H1 (cell line): ENCODE measurements around the gene MTFR1L. TPM values are rescaled to one million over a fixed set of nuclear protein-coding genes. Genes with fewer than 3 reads are reported as not detected.
A peak's percentile ranks its signal among the peaks of the same experiment; 100 is the strongest.

Experiments
- CTCF ChIA-PET: fragments of 300-600 bp; sonication (Branson Sonifier 250); formaldehyde crosslinking; loops from one replicate; lab custom pipeline; 2021; ENCODE audit not compliant: partially characterized antibody; lab: Charles Lee
- POLR2A ChIA-PET: fragments of 300-600 bp; sonication (Branson Sonifier 250); formaldehyde crosslinking; loops from one replicate; lab custom pipeline; 2021; ENCODE audit warnings: inconsistent platforms; ENCODE audit not compliant: partially characterized antibody; lab: Charles Lee
- DNase-seq, 2 experiments: peaks; one replicate each; pipeline versions ENCODE4 v3.0.0 to v3.0.0-alpha.2; 2010 to 2022; ENCODE audit warnings: low spot score in 2 of 2, low read depth in 1 of 2, mixed read lengths in 1 of 2
- FAIRE-seq: peaks from 2 replicates; lab custom pipeline; 2011; peaks lifted over from hg19 to GRCh38; lab: Jason Lieb, UNC
- H2AFZ ChIP-seq: 2 replicates; pipeline ENCODE4 v1.8.1; 2012; ENCODE audit warnings: low read length, inconsistent platforms
- H2AK5ac ChIP-seq: 2 replicates; pipeline ENCODE4 v1.6.1; 2013; ENCODE audit warnings: low read depth, low read length
- H2BK120ac ChIP-seq: replicated peaks from 2 replicates; pipeline ENCODE3; 2013; ENCODE audit warnings: low read depth, low read length, inconsistent platforms
- H2BK12ac ChIP-seq: 2 replicates; pipeline ENCODE4 v1.6.1; 2013; ENCODE audit warnings: low read depth, low read length
- H2BK15ac ChIP-seq: 2 replicates; pipeline ENCODE4 v1.6.1; 2013; ENCODE audit warnings: low read length
- H2BK20ac ChIP-seq: 2 replicates; pipeline ENCODE4 v1.6.1; 2013; ENCODE audit warnings: low read length
- H2BK5ac ChIP-seq: 2 replicates; pipeline ENCODE4 v1.6.1; 2013; ENCODE audit warnings: low read depth, low read length
- H3K14ac ChIP-seq: 2 replicates; pipeline ENCODE4 v1.6.1; 2013; ENCODE audit warnings: inconsistent platforms; ENCODE audit not compliant: insufficient read length
- H3K18ac ChIP-seq: 2 replicates; pipeline ENCODE4 v1.6.1; 2013; ENCODE audit warnings: low read length; ENCODE audit errors: extremely low read depth
- H3K23ac ChIP-seq: 2 replicates; pipeline ENCODE4 v1.6.1; 2013; ENCODE audit warnings: inconsistent platforms; ENCODE audit not compliant: insufficient read length
- H3K23me2 ChIP-seq: 2 replicates; pipeline ENCODE4 v1.6.1; 2013; ENCODE audit warnings: low read depth, low read length
- H3K27ac ChIP-seq: 2 replicates; pipeline ENCODE4 v1.6.1; 2011; ENCODE audit warnings: low read depth, low read length, inconsistent platforms
- H3K27me3 ChIP-seq, 4 experiments: replicated peaks in 1 of 4; 1 replicate in 1 of 4; 2 replicates in 3 of 4; pipeline versions ENCODE4 v1.6.1 to v1.8.1; 2011 to 2013; ENCODE audit warnings: low read length in 3 of 4, mild to moderate bottlenecking in 3 of 4, inconsistent platforms in 2 of 4, mixed read lengths in 2 of 4, moderate library complexity in 1 of 4; ENCODE audit not compliant: control insufficient read depth in 3 of 4, insufficient read depth in 3 of 4; ENCODE audit errors: extremely low read depth in 1 of 4
- H3K36me3 ChIP-seq, 4 experiments: 2 replicates each; pipeline versions ENCODE4 v1.6.1 to v1.8.1; 2011 to 2013; ENCODE audit warnings: mild to moderate bottlenecking in 4 of 4, low read length in 3 of 4, moderate library complexity in 2 of 4, control low read depth in 1 of 4, inconsistent platforms in 1 of 4; ENCODE audit not compliant: insufficient read depth in 4 of 4, control insufficient read depth in 2 of 4
- H3K4ac ChIP-seq: replicated peaks from 2 replicates; pipeline ENCODE3; 2013; ENCODE audit warnings: low read length, low read depth, mixed read lengths, inconsistent platforms; ENCODE audit not compliant: insufficient read length
- H3K4me1 ChIP-seq, 4 experiments: replicated peaks in 1 of 4; 1 replicate in 1 of 4; 2 replicates in 3 of 4; pipeline versions ENCODE4 v1.6.1 to v1.8.1; 2011 to 2013; ENCODE audit warnings: low read length in 3 of 4, inconsistent platforms in 2 of 4, mixed read lengths in 1 of 4; ENCODE audit not compliant: insufficient read depth in 4 of 4, control insufficient read depth in 3 of 4
- H3K4me2 ChIP-seq, 2 experiments: 2 replicates each; pipeline versions ENCODE4 v1.6.1 to v1.8.1; 2011 to 2013; ENCODE audit warnings: low read depth in 2 of 2, low read length in 2 of 2, control low read depth in 1 of 2, inconsistent platforms in 1 of 2, mild to moderate bottlenecking in 1 of 2; ENCODE audit not compliant: insufficient read depth in 1 of 2
- H3K4me3 ChIP-seq, 4 experiments: fragments of 200-600, 300-600 bp in 1 of 4; sonication (generic), shearing (Covaris generic), sonication (Bioruptor Twin) in 1 of 4; 2 replicates each; pipeline versions ENCODE4 v1.5.1 to v1.8.1; 2011 to 2016; ENCODE audit warnings: low read length in 4 of 4, low read depth in 3 of 4, control low read depth in 2 of 4, inconsistent platforms in 2 of 4, mild to moderate bottlenecking in 2 of 4, mixed read lengths in 1 of 4, moderate library complexity in 1 of 4; ENCODE audit not compliant: insufficient read depth in 2 of 4; ENCODE audit errors: extremely low read depth in 1 of 4
- H3K56ac ChIP-seq: replicated peaks from 2 replicates; pipeline ENCODE3; 2013; ENCODE audit warnings: low read depth, mild to moderate bottlenecking, mixed read lengths, low read length, inconsistent platforms; ENCODE audit not compliant: insufficient read length
- H3K79me1 ChIP-seq: 2 replicates; pipeline ENCODE4 v1.6.1; 2013; ENCODE audit warnings: low read depth, low read length, control low read depth
- H3K79me2 ChIP-seq, 2 experiments: 2 replicates each; pipeline versions ENCODE4 v1.6.1 to v1.8.1; 2012 to 2013; ENCODE audit warnings: low read length in 2 of 2, mild to moderate bottlenecking in 2 of 2, inconsistent platforms in 1 of 2; ENCODE audit not compliant: insufficient read depth in 2 of 2, control insufficient read depth in 1 of 2
- H3K9ac ChIP-seq, 4 experiments: replicated peaks in 1 of 4; 1 replicate in 1 of 4; 2 replicates in 3 of 4; pipeline versions ENCODE4 v1.6.1 to v1.8.1; 2011 to 2013; ENCODE audit warnings: low read depth in 3 of 4, low read length in 3 of 4, control low read depth in 2 of 4, mild to moderate bottlenecking in 2 of 4, moderate library complexity in 2 of 4, inconsistent platforms in 1 of 4; ENCODE audit errors: extremely low read depth in 1 of 4
- H3K9me3 ChIP-seq, 2 experiments: 2 replicates each; pipeline versions ENCODE4 v1.6.1 to v1.8.1; 2012 to 2013; ENCODE audit warnings: mild to moderate bottlenecking in 2 of 2, moderate library complexity in 2 of 2, control low read depth in 1 of 2, inconsistent platforms in 1 of 2, low read depth in 1 of 2, low read length in 1 of 2, mixed read lengths in 1 of 2; ENCODE audit not compliant: insufficient read depth in 2 of 2
- H4K20me1 ChIP-seq, 2 experiments: replicated peaks in 1 of 2; 2 replicates each; pipeline versions ENCODE3 to v1.8.1; 2011 to 2013; ENCODE audit warnings: inconsistent platforms in 2 of 2, low read length in 2 of 2, mild to moderate bottlenecking in 1 of 2; ENCODE audit not compliant: insufficient read depth in 2 of 2, control insufficient read depth in 1 of 2
- H4K5ac ChIP-seq: 2 replicates; pipeline ENCODE4 v1.6.1; 2013; ENCODE audit warnings: low read length, low read depth, mixed read lengths, inconsistent platforms; ENCODE audit not compliant: insufficient read length
- H4K8ac ChIP-seq: 2 replicates; pipeline ENCODE4 v1.8.0; 2013; ENCODE audit warnings: mild to moderate bottlenecking, moderate library complexity, low read length, inconsistent platforms; ENCODE audit not compliant: insufficient read depth; ENCODE audit errors: extremely low read depth
- H4K91ac ChIP-seq: replicated peaks from 2 replicates; pipeline ENCODE3; 2013; ENCODE audit warnings: low read length, mixed read lengths, inconsistent platforms; ENCODE audit not compliant: insufficient read length
- CEBPB ChIP-seq: IDR thresholded peaks from 2 replicates; pipeline ENCODE4 v1.6.1; 2012; ENCODE audit warnings: low read depth, low read length
- E2F6 ChIP-seq: IDR thresholded peaks from 2 replicates; pipeline ENCODE4 v1.6.1; 2012; ENCODE audit warnings: inconsistent platforms
- HDAC6 ChIP-seq: IDR thresholded peaks from one replicate; pipeline ENCODE4 v1.7.1; 2012; ENCODE audit warnings: low read depth, mild to moderate bottlenecking, inconsistent platforms, low read length, moderate library complexity
- KDM5A ChIP-seq: fragments of 200-600 bp; IDR thresholded peaks from 2 replicates; pipeline ENCODE4 v1.7.1; 2012; ENCODE audit warnings: mild to moderate bottlenecking, low read length, inconsistent platforms, mixed read lengths
- PHF8 ChIP-seq: fragments of 200-600 bp; sonication (generic); conservative IDR thresholded peaks from 2 replicates; pipeline ENCODE4 v1.7.1; 2012; ENCODE audit warnings: low read depth, mild to moderate bottlenecking, inconsistent platforms, low read length, moderate library complexity
- RAD21 ChIP-seq, 2 experiments: IDR thresholded peaks in 1 of 2; conservative IDR thresholded peaks in 1 of 2; 2 replicates each; pipeline ENCODE4 v1.6.1; 2011; ENCODE audit warnings: low read depth in 2 of 2, low read length in 2 of 2, improper control_type of control experiment in 1 of 2, inconsistent platforms in 1 of 2, mild to moderate bottlenecking in 1 of 2, moderate library complexity in 1 of 2
- SAP30 ChIP-seq: fragments of 300-600 bp; sonication (generic); IDR thresholded peaks from 2 replicates; pipeline ENCODE4 v1.7.1; 2012; ENCODE audit warnings: low read length, moderate library complexity, mild to moderate bottlenecking, inconsistent platforms; ENCODE audit not compliant: insufficient read depth, insufficient replicate concordance
- WGBS, 2 experiments: shearing (Covaris generic) in 1 of 2; methylation state at CpG; one replicate each; pipeline versions ENCODE4 v1.1.6 to v1.1.7; 2013 to 2015; ENCODE audit warnings: low lambda C conversion rate in 2 of 2, mixed read lengths in 2 of 2, inconsistent platforms in 1 of 2, low coverage in 1 of 2, missing lambda C conversion rate in 1 of 2; ENCODE audit not compliant: insufficient replicate concordance in 2 of 2, insufficient coverage in 1 of 2, insufficient read length in 1 of 2; ENCODE audit errors: extremely low coverage in 1 of 2, missing lambda C conversion rate in 1 of 2; 5-methylcytosine and 5-hydroxymethylcytosine counted together
- polyA plus RNA-seq, 7 experiments: library from polyadenylated mRNA; depleted of rRNA in 3 of 7; stranded (reverse) in 5 of 7; unstranded in 2 of 7; fragments of >200 nt in 5 of 7; fragments of 200-250 nt in 2 of 7; gene quantifications; 1 replicate in 5 of 7; 2 replicates in 1 of 7; 4 replicates in 1 of 7; pipeline versions ENCODE4 v1.2.1 to v1.2.3, GENCODE V29; 2011 to 2013; ENCODE audit warnings: missing spikeins in 2 of 7, mixed read lengths in 2 of 7
- total RNA-seq: library from RNA; stranded (reverse); fragmentation: NEBNext Ultra II Directional; extraction: Animal tissue kit (Norgen Biotek cat#: 25700); gene quantifications from 2 replicates; pipeline ENCODE4 v1.2.1, GENCODE V29; 2021

The MTFR1L gene
- total and polyA plus RNA-seq, 2 of the 8 experiments (the other 6 are each of a cell fraction or from before 2014, with no cell fraction given) = 20.8 to 23.1 TPM

DNA sequence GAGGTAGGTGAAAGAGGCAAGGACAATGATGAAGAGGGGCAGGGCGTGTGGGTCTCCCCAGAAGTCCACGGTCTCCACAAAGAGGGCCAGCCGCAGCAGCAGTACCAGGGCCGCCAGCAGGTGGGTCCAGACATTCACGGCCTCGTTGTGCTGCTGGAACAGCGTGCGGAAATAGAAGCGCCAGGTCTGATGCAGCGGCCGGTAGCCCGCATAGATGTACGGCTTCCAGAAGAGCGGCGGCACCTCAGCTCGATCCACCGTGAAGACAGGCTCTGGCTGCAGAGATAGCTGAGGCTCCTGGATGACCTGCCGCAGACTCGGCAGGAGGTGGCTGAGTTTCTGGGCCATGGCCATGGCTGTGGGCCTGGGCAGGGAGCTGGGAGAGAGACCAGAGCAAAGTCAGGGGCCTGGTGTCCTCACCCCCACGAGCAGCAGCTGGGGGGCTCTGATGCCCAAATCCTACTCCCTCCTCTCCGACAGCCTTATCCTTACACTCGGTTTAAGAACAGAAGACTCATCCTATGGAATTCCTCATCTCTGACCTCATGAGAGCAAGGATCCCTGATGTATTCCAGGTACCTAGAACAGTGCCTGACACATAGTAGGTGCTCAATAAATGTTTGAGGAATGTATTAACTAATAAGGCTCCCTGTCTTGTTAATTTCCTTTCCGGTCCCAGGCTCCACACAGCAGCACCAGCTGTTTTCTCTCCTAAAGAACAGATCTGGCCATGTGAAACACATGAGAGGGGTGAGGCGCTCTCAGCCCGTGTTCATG is 43.9 kb downstream of the MTFR1L start:
- no peak overlapping the region for H3K27ac ChIP-seq
- no peak overlapping the region for H4K91ac ChIP-seq
- FAIRE-seq = no peak
- no peaks in the 10 kb centered on the region for H3K9me3 ChIP-seq
- H3K27me3 ChIP-seq = no peaks in the 10 kb centered on the region
- H2BK120ac ChIP-seq = no peak overlapping the region
- no peak overlapping the region for H2AK5ac ChIP-seq
- H3K56ac ChIP-seq = no peak overlapping the region
- no peak overlapping the region for H3K14ac ChIP-seq
- no peaks in the 10 kb centered on the region; the same call in 1 of the 2 replicates for H3K79me1 ChIP-seq
- CTCF ChIA-PET = interaction anchor here (0.7 to 2.6 kb wide), 6 partner anchors 15 to 33 kb away, joined by 3 to 13 read pairs (median 3); no protein-coding TSS in a partner anchor
- DNase-seq = no peak
- no peak overlapping the region for H2BK12ac ChIP-seq
- H3K4me2 ChIP-seq = no peak overlapping the region
- no peak overlapping the region for H2BK5ac ChIP-seq
- H3K79me2 ChIP-seq = peaks cover 0 to 1% of the 10 kb centered on the region in 2 experiments; a peak in 2 of 4 replicates
- H3K4me1 ChIP-seq = peaks cover 3 to 12% (median 7%) of the 10 kb centered on the region in 4 experiments
- no peak overlapping the region for H2AFZ ChIP-seq
- peaks cover 0 to 8% (median 1%) of the 10 kb centered on the region in 4 experiments; a peak in 3 of 8 replicates for H3K36me3 ChIP-seq
- WGBS, 2 experiments = 92% methylated on average over 25 of the region's 25 CpGs; no CpG with 5 or more reads in 1 of the 2 experiments
- no peak overlapping the region for H3K9ac ChIP-seq
- H4K5ac ChIP-seq = no peak overlapping the region
- POLR2A ChIA-PET = interaction anchor here (1.1 to 1.6 kb wide), 4 partner anchors 12 to 35 kb away, joined by 3 to 5 read pairs (median 4); partner anchors contain the start of gene PAQR7
- no peak overlapping the region for H3K18ac ChIP-seq
- no peak overlapping the region for H3K4me3 ChIP-seq
- H4K20me1 ChIP-seq = peaks cover 0 to 1% of the 10 kb centered on the region in 2 experiments
- H2BK20ac ChIP-seq = no peak overlapping the region
- no peak overlapping the region; the same call in 1 of the 2 replicates for H4K8ac ChIP-seq
- no peak overlapping the region for H3K4ac ChIP-seq
- no peak overlapping the region for H2BK15ac ChIP-seq
- H3K23me2 ChIP-seq = peaks cover 11% of the 10 kb centered on the region
- H3K23ac ChIP-seq = no peak overlapping the region
- TF ChIP-seq SAP30 (no peak), RAD21 (IDR thresholded peaks at IDR 0.05 in 1 of 2, conservative IDR thresholded peaks at IDR 0.05 in 1 of 2; ENCODE audit: low read depth in 2 of 2, low read length in 2 of 2) (peak in 1 of 2 experiments; percentile 9; a peak in 1 of 4 replicates), E2F6 (no peak), KDM5A (no peak), CEBPB (no peak), PHF8 (no peak), HDAC6 (no peak)
